K562 (cell line): ENCODE results near the gene SYPL2. TPM values are rescaled to one million over a fixed set of nuclear protein-coding genes. Genes with fewer than 3 reads are reported as not detected.

Source experiments
- E2F3 ChIP-seq: fragments of 250-450 bp; sonication (Bioruptor Pico); IDR thresholded peaks from 2 replicates; pipeline ENCODE4 v1.4.0; 2020; ENCODE audit warnings: mild to moderate bottlenecking
- HDAC6 ChIP-seq: IDR thresholded peaks from 2 replicates; pipeline ENCODE4 v1.6.1; 2012; ENCODE audit warnings: low read depth, mild to moderate bottlenecking, control low read depth, inconsistent platforms, low read length, moderate library complexity
- HMG20B ChIP-seq: fragments of 250-450 bp; sonication (Bioruptor Pico); IDR thresholded peaks from 2 replicates; pipeline ENCODE4 v1.5.0; 2021; ENCODE audit warnings: mild to moderate bottlenecking
- IFI16 ChIP-seq: fragments of 250-450 bp; sonication (Bioruptor Pico); IDR thresholded peaks from 2 replicates; pipeline ENCODE4 v2.1.2; 2022; ENCODE audit warnings: mild to moderate bottlenecking, inconsistent platforms
- JUNB ChIP-seq: fragments of 450-650 bp; formaldehyde crosslinking; conservative IDR thresholded peaks from 2 replicates; pipeline ENCODE4 v1.4.0; 2020; ENCODE audit warnings: mild to moderate bottlenecking
- KHSRP ChIP-seq: fragments of 450-650 bp; IDR thresholded peaks from 2 replicates; pipeline ENCODE4 v1.6.1; 2017
- KLF6 ChIP-seq: fragments of 250-450 bp; sonication (Bioruptor Pico); IDR thresholded peaks from 2 replicates; pipeline ENCODE4 v1.4.0; 2020; ENCODE audit warnings: mild to moderate bottlenecking, moderate library complexity, borderline replicate concordance
- MED1 ChIP-seq: sonication (generic); formaldehyde crosslinking; IDR thresholded peaks from 2 replicates; pipeline ENCODE4 v1.8.1; 2023; ENCODE audit warnings: missing genetic modification reagents, borderline replicate concordance
- NR3C1 ChIP-seq: sonication (generic); formaldehyde crosslinking; IDR thresholded peaks from 2 replicates; pipeline ENCODE4 v1.8.1; 2022; ENCODE audit warnings: missing genetic modification reagents
- RBBP5 ChIP-seq: fragments of 200-600 bp; sonication (generic); IDR thresholded peaks from 2 replicates; pipeline ENCODE4 v1.6.1; 2012; ENCODE audit warnings: borderline replicate concordance, mild to moderate bottlenecking, low read length, control low read depth, inconsistent platforms; ENCODE audit not compliant: insufficient read depth, poor library complexity, severe bottlenecking
- SMAD4 ChIP-seq: fragments of 250-450 bp; sonication (Bioruptor Pico); conservative IDR thresholded peaks from 2 replicates; pipeline ENCODE4 v1.8.0; 2021; ENCODE audit warnings: inconsistent platforms, mild to moderate bottlenecking, moderate library complexity
- SMARCA5 ChIP-seq: fragments of 450-650 bp; IDR thresholded peaks from 2 replicates; pipeline ENCODE4 v1.6.1; 2016
- SNIP1 ChIP-seq: fragments of 450-650 bp; IDR thresholded peaks from 2 replicates; pipeline ENCODE4 v1.7.1; 2017; ENCODE audit warnings: low read depth, mild to moderate bottlenecking
- TAF1 ChIP-seq: IDR thresholded peaks from 2 replicates; pipeline ENCODE4 v1.6.1; 2011; ENCODE audit warnings: mild to moderate bottlenecking, low read length, moderate library complexity; ENCODE audit not compliant: insufficient read depth, control insufficient read depth, severe bottlenecking; ENCODE audit errors: extremely low read depth
- TOE1 ChIP-seq, 2 experiments: fragments of 450-650 bp in 1 of 2; sonication (generic) in 1 of 2; formaldehyde crosslinking in 1 of 2; IDR thresholded peaks; 2 replicates each; pipeline versions ENCODE4 v1.7.1 to v1.8.0; 2016 to 2022; ENCODE audit warnings: borderline replicate concordance in 2 of 2, mild to moderate bottlenecking in 2 of 2, antibody characterized with exemption in 1 of 2, inconsistent platforms in 1 of 2, low read depth in 1 of 2, missing genetic modification reagents in 1 of 2, moderate library complexity in 1 of 2
- XRCC3 ChIP-seq: fragments of 450-650 bp; IDR thresholded peaks from 2 replicates; pipeline ENCODE4 v1.6.1; 2017; ENCODE audit warnings: mild to moderate bottlenecking, moderate library complexity
- YBX1 ChIP-seq: fragments of 450-650 bp; IDR thresholded peaks from 2 replicates; pipeline ENCODE4 v1.7.1; 2016; ENCODE audit warnings: mild to moderate bottlenecking
- ZFP1 ChIP-seq: fragments of 450-650 bp; formaldehyde crosslinking; IDR thresholded peaks from 2 replicates; pipeline ENCODE4 v1.4.0; 2020; ENCODE audit warnings: mild to moderate bottlenecking, mixed read lengths
- ZFP36 ChIP-seq: fragments of 150-350 bp; IDR thresholded peaks from 2 replicates; pipeline ENCODE4 v1.6.1; 2018; ENCODE audit warnings: low read length, low read depth; ENCODE audit not compliant: partially characterized antibody
- ZNF699 ChIP-seq: fragments of 250-450 bp; sonication (Bioruptor Pico); IDR thresholded peaks from 2 replicates; pipeline ENCODE4 v1.8.0; 2021; ENCODE audit warnings: mild to moderate bottlenecking, moderate library complexity; ENCODE audit not compliant: insufficient replicate concordance
- ZNF76 ChIP-seq: fragments of 250-450 bp; sonication (Bioruptor Pico); IDR thresholded peaks from 2 replicates; pipeline ENCODE4 v1.4.0; 2020; ENCODE audit warnings: mild to moderate bottlenecking, moderate library complexity, borderline replicate concordance
- ZNF764 ChIP-seq: fragments of 250-450 bp; sonication (Bioruptor Pico); IDR thresholded peaks from 2 replicates; pipeline ENCODE4 v1.4.0; 2020; ENCODE audit warnings: low read depth, mild to moderate bottlenecking, moderate library complexity
- polyA plus RNA-seq, 8 experiments: library from polyadenylated mRNA; depleted of rRNA in 4 of 8; stranded (reverse) in 5 of 8; unstranded in 3 of 8; fragments of >200 nt; fragmentation: Nextera tagmentation in 2 of 8; fragmentation: Illumina TruSeq in 1 of 8; extraction: Ambion mirVana in 2 of 8; extraction: Trizol in 1 of 8; gene quantifications; 2 replicates each; pipeline versions ENCODE4 v1.2.1 to v1.2.3, GENCODE V29; 2011 to 2014; ENCODE audit warnings: inconsistent platforms in 1 of 8, missing spikeins in 1 of 8
- total RNA-seq, 7 experiments: library from RNA; depleted of rRNA in 6 of 7; stranded (reverse); fragments of >200 nt in 6 of 7; fragmentation: Illumina TruSeq in 2 of 7; extraction: Trizol in 2 of 7; gene quantifications; 2 replicates each; pipeline versions ENCODE4 v1.2.1 to v1.2.3, GENCODE V29; 2011 to 2021; ENCODE audit warnings: low replicate concordance in 1 of 7
- TF ChIP-seq, protein P1 (sequence below): fragments of 450-650 bp; conservative IDR thresholded peaks from 2 replicates; pipeline ENCODE4 v1.6.1; 2016; ENCODE audit warnings: missing genetic modification characterization, low read depth, mild to moderate bottlenecking, control low read depth, missing compliant biosample characterization
- TF ChIP-seq, protein P2 (sequence below): sonication (generic); formaldehyde crosslinking; IDR thresholded peaks from 2 replicates; pipeline ENCODE4 v1.8.0; 2022; ENCODE audit warnings: mild to moderate bottlenecking, missing genetic modification reagents
- TF ChIP-seq, protein P3 (sequence below), 3 experiments: fragments of 200-800 bp in 1 of 3; sonication (Bioruptor generic) in 1 of 3; sonication (generic) in 1 of 3; formaldehyde crosslinking in 1 of 3; IDR thresholded peaks; 2 replicates each; pipeline versions ENCODE4 v1.6.1 to v1.8.0; 2016 to 2022; ENCODE audit warnings: mild to moderate bottlenecking in 2 of 3, missing compliant biosample characterization in 2 of 3, missing genetic modification characterization in 2 of 3, missing genetic modification reagents in 1 of 3

The SYPL2 gene
- total and polyA plus RNA-seq, 9 of the 15 experiments (the other 6 are each of a cell fraction or from before 2014, with no cell fraction given): 0.03 to 0.20 (median 0.07) TPM; not detected in 2

DNA sequence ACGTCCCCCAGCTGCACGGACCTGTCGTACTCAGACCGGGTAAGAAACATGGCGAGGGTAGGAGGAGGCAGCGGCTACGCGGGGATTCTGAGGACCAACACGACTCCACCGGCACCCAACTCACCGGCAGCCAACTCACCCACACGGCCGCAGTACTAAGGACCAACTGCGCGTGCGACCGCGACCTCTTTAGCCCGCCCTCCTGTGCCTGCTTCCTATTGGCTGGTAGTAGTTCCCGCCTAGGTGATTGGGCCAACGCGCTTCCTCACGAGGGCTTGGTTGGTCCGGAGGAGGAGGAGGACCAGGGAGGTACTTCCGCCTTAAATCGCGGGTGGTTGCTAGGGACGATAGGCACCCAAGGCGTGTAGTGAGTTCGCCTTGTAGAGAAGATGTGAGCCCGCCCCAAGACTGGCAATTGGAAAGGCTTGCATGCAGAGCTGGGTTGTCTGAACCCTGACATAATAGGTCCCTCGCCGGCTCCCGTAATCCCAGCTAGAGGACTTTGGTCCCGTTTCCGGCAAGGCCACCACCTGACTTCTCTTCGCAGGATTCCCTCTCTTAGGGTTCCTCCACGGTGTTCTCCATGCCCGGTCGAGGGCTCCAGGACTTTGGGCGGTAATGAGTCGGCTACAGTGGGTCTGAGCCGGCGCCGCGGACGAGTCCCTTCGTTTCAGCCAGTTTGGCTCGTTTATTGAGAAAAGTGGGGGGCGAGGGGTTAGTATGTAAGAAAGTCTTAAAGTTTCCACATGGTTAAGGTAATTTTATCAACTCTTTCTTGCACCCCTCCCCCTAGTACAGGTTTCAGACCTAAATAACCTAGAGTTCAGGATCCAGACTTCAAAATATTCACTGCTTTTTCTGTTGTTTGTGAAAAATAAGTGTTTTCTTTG is 39.8 kb upstream of the SYPL2 start, which contains the start of gene PSMA5 (continued):
- TF ChIP-seq JUNB (CRISPR knock-in tag): no peak
- TF ChIP-seq MED1 (CRISPR knock-in tag): no peak
- TF ChIP-seq ZFP36: no peak
- TF ChIP-seq, protein P1, sequence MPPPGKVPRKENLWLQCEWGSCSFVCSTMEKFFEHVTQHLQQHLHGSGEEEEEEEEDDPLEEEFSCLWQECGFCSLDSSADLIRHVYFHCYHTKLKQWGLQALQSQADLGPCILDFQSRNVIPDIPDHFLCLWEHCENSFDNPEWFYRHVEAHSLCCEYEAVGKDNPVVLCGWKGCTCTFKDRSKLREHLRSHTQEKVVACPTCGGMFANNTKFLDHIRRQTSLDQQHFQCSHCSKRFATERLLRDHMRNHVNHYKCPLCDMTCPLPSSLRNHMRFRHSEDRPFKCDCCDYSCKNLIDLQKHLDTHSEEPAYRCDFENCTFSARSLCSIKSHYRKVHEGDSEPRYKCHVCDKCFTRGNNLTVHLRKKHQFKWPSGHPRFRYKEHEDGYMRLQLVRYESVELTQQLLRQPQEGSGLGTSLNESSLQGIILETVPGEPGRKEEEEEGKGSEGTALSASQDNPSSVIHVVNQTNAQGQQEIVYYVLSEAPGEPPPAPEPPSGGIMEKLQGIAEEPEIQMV (tag): no peak
- TF ChIP-seq NR3C1 (CRISPR knock-in tag): no peak
- TF ChIP-seq ZNF699 (CRISPR knock-in tag): no peak
- no peak for TF ChIP-seq ZNF764
- no peak for TF ChIP-seq IFI16 (CRISPR knock-in tag)
- TF ChIP-seq RBBP5: peak; percentile 81
- TF ChIP-seq SNIP1: no peak
- no peak; the same call in 1 of the 2 replicates for TF ChIP-seq E2F3 (CRISPR knock-in tag)
- TF ChIP-seq, protein P2, sequence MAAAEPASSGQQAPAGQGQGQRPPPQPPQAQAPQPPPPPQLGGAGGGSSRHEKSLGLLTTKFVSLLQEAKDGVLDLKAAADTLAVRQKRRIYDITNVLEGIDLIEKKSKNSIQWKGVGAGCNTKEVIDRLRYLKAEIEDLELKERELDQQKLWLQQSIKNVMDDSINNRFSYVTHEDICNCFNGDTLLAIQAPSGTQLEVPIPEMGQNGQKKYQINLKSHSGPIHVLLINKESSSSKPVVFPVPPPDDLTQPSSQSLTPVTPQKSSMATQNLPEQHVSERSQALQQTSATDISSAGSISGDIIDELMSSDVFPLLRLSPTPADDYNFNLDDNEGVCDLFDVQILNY (CRISPR knock-in tag): no peak
- no peak for TF ChIP-seq ZFP1 (CRISPR knock-in tag)
- TF ChIP-seq, protein P3, sequence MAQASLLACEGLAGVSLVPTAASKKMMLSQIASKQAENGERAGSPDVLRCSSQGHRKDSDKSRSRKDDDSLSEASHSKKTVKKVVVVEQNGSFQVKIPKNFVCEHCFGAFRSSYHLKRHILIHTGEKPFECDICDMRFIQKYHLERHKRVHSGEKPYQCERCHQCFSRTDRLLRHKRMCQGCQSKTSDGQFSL (CRISPR knock-in tag; IDR thresholded peaks at IDR 0.05): no peak
- TF ChIP-seq, protein P3 (tag; IDR thresholded peaks at IDR 0.05): no peak
- no peak for TF ChIP-seq SMARCA5
- no peak for TF ChIP-seq KLF6 (CRISPR knock-in tag)
- TF ChIP-seq XRCC3: no peak
- TF ChIP-seq HDAC6: no peak
- no peak for TF ChIP-seq ZNF76 (CRISPR knock-in tag)
- TF ChIP-seq TOE1 (IDR thresholded peaks at IDR 0.05; ENCODE audit: borderline replicate concordance): peak; percentile 75; the same call in 1 of the 2 replicates
- TF ChIP-seq TOE1 (CRISPR knock-in tag; IDR thresholded peaks at IDR 0.05; ENCODE audit: borderline replicate concordance, low read depth): no peak
- 0 out of 2 replicates have a peak, but pooled peaks have one; percentile 51 for TF ChIP-seq SMAD4 (CRISPR knock-in tag)
- no peak for TF ChIP-seq HMG20B (CRISPR knock-in tag)
- no peak for TF ChIP-seq YBX1
- peak; percentile 94 for TF ChIP-seq TAF1
- TF ChIP-seq KHSRP: no peak
